Measurements from ENCODE around the gene CTDNEP1.

Gene CTDNEP1

GRCh38 chr17:7232114-7232513 lies 19.4 kb downstream of the CTDNEP1 start:
- no peak for DNase-seq (ENCODE audit: low read depth in 3 of 3, low spot score in 1 of 3)

- DNase-seq (ENCODE audit: low read depth in 3 of 3, low spot score in 1 of 3): no peak
Measured at GRCh38 chr17:7229504-7229903, 22.0 kb downstream of the CTDNEP1 start.

GRCh38 chr17:7228920-7229319 lies 22.6 kb downstream of the CTDNEP1 start:
- DNase-seq (ENCODE audit: low read depth in 3 of 3, low spot score in 1 of 3): no peak

- DNase-seq (ENCODE audit: low read depth in 3 of 3, low spot score in 1 of 3): no peak
Measured at GRCh38 chr17:7226721-7227710, 24.5 kb downstream of the CTDNEP1 start.

GRCh38 chr17:7225711-7226331 lies 25.7 kb downstream of the CTDNEP1 start:
- DNase-seq (ENCODE audit: low read depth in 3 of 3, low spot score in 1 of 3): no peak

- DNase-seq (ENCODE audit: low read depth in 3 of 3, low spot score in 1 of 3): no peak
Measured at GRCh38 chr17:7224661-7225111, 26.8 kb downstream of the CTDNEP1 start.

- DNase-seq (ENCODE audit: low read depth in 3 of 3, low spot score in 1 of 3): no peak
Measured at GRCh38 chr17:7224110-7224509, 27.4 kb downstream of the CTDNEP1 start.

GRCh38 chr17:7223375-7223774 lies 28.2 kb downstream of the CTDNEP1 start:
- DNase-seq (ENCODE audit: low read depth in 3 of 3, low spot score in 1 of 3): no peak

- DNase-seq (ENCODE audit: low read depth in 3 of 3, low spot score in 1 of 3): no peak
Measured at GRCh38 chr17:7222972-7223292, 28.6 kb downstream of the CTDNEP1 start.

- no peak for DNase-seq (ENCODE audit: low read depth in 3 of 3, low spot score in 1 of 3)
Measured at GRCh38 chr17:7222093-7222971, 29.2 kb downstream of the CTDNEP1 start.

GRCh38 chr17:7221278-7222092 lies 30.0 kb downstream of the CTDNEP1 start:
- DNase-seq (ENCODE audit: low read depth in 3 of 3, low spot score in 1 of 3): no peak

- no peak for DNase-seq (ENCODE audit: low read depth in 3 of 3, low spot score in 1 of 3)
Measured at GRCh38 chr17:7220593-7221277, 30.8 kb downstream of the CTDNEP1 start.

GRCh38 chr17:7219812-7220592 lies 31.5 kb downstream of the CTDNEP1 start, which contains the start of the genes ACADVL and DLG4:
Gene ACADVL, plus strand, starts transcription at chr17:7219938. Its CDS starts 47 bp downstream, at chr17:7219985.
Gene DLG4, minus strand, starts transcription at chr17:7219836.
- DNase-seq (ENCODE audit: low read depth in 3 of 3, low spot score in 1 of 3): peak in 2 of 3 donors; percentile 55 to 65

- no peak for DNase-seq (ENCODE audit: low read depth in 3 of 3, low spot score in 1 of 3)
Measured at GRCh38 chr17:7219229-7219811, 32.2 kb downstream of the CTDNEP1 start.

- no peak for DNase-seq (ENCODE audit: low read depth in 3 of 3, low spot score in 1 of 3)
Measured at GRCh38 chr17:7218758-7219157, 32.8 kb downstream of the CTDNEP1 start.

- DNase-seq (ENCODE audit: low read depth in 3 of 3, low spot score in 1 of 3): no peak
Measured at GRCh38 chr17:7218166-7218565, 33.4 kb downstream of the CTDNEP1 start.

- no peak for DNase-seq (ENCODE audit: low read depth in 3 of 3, low spot score in 1 of 3)
Measured at GRCh38 chr17:7217113-7217987, 34.2 kb downstream of the CTDNEP1 start.

Measured in stimulated activated CD4-positive, alpha-beta T cell treated with anti-CD3 and anti-CD28 coated beads, TNF-alpha, amount 100 ng/mL, for 1 hour (primary cell).